CD4-positive, alpha-beta T cell treated with Interleukin-21 for 1 hour (primary cell): ENCODE measurements around the gene HM13.
"Not testable (repeated sequence)": the region's sequence is repeated elsewhere in the genome, so short reads cannot be mapped to it uniquely, and the experiment has no call there.

ENCODE experiments used
- DNase-seq: peaks from one replicate; pipeline ENCODE4 v3.0.0-alpha.2; 2020

The HM13 gene

DNA sequence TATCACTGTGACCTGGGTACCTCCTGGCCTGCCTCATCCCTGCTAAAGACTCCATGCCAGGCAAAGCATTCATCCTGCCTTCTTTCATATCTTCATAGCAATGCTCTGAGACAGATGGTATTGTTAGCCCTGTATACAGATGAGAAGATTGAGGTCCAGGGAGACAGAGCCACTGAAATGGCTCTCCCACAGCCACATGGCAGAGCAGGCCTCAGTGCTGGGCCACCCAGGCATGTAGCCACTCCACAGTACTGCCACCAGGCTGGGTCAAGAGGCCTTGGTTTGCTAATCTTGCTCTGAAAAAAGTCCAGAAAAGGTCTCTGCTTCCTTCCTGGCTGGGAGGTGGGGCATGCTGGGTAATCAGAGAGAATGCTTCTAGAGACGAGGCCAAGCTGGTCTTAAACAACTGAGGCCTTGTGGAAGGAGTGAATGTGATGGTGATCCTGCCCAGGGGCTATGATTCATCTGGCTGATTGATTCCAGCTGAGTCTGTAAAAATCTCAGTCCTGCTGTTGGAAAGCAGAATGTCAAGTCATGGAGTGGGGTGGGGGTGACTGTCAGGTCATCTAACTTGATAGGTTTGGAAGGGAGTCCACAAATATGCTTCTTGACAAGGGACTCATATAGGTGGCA lies 29.8 kb downstream of the HM13 start:
- DNase-seq, result no peak

DNA sequence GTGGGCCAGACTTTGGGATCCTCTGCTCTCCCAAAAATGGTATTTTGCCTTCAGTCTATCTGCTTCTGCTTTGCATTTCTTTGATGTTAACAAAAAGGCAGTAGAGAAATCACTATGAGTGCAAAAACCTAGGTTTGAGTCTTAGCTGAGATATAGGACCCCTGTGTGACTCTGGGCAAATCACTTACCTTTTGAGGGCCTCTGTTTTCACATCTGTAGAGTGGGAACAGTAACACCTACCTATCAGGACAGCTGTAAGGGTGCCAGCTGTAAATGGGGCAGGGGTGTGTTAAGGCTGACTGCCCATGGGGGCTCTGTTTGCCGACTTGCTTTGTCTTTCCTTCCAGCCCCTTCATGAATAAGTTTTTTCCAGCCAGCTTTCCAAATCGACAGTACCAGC lies 30.4 kb downstream of the HM13 start:
- DNase-seq, result no peak

DNA sequence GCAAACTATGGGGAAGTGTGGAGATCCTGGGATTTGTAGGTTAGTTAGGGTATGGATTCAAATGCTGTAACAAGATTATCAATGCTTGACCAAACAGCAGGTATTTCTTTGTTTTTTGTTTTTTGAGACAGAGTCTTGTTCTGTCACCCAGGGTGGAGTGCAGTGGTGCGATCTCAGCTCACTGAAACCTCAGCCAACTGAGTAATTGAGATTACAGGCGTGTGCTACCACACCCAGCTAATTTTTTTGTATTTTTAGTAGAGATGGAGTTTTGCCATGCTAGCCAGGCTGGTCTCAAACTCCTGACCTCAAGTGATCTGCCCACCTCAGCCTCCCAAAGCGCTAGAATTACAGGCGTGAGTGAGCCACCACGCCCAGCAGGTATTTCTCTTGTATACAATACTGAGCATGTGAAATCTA lies 31.4 kb downstream of the HM13 start:
- not testable (repeated sequence) for DNase-seq

DNA sequence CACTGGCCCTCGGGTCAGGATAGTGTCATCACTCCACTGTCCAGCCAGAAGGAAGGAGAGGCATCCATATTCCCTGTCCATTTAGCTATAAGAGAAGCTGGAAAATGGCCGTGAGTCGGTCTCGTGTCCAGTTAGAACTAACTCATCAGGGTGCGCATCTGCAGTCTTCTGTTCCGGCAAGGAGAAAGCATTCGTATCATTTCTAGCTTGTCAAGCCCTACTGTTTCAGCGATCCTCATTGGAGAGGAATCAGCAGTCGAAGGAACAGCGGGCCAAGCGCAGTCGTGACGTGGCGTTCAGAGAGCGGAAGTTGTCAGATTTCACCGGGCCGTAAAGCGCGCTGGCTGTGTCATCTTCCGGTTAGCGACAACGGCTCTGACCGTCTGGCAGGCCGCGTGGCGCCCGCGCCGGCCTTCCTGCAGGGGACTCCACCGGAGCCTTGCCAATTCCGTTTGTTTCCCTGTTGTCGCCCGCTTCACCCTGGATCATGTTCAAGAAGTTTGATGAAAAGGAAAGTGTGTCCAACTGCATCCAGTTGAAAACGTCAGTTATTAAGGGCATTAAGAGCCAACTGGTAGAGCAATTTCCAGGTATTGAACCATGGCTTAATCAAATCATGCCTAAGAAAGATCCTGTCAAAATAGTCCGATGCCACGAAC lies 32.9 kb downstream of the HM13 start:
- peak; percentile 87 for DNase-seq

DNA sequence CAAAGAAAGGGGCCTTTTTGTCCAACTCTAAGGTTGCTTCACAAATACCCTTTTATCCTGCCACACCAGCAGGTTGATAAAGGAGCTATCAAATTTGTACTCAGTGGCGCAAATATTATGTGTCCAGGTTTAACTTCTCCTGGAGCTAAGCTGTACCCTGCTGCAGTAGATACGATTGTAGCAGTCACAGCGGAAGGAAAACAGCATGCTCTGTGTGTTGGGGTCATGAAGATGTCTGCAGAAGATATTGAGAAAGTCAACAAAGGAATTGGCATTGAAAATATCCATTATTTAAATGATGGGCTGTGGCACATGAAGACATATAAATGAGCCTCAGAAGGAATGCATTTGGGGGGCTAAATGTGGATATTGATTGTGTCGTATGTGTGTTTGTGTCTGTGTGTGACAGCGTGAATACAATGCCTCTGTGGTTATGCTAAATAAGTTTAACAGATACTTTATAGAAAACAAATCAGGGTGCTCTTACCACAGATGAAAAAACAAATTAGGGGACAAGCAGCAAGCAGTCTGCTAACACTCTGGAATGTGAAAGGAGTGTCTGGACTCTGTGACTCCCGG lies 33.6 kb downstream of the HM13 start:
- DNase-seq, result no peak

DNA sequence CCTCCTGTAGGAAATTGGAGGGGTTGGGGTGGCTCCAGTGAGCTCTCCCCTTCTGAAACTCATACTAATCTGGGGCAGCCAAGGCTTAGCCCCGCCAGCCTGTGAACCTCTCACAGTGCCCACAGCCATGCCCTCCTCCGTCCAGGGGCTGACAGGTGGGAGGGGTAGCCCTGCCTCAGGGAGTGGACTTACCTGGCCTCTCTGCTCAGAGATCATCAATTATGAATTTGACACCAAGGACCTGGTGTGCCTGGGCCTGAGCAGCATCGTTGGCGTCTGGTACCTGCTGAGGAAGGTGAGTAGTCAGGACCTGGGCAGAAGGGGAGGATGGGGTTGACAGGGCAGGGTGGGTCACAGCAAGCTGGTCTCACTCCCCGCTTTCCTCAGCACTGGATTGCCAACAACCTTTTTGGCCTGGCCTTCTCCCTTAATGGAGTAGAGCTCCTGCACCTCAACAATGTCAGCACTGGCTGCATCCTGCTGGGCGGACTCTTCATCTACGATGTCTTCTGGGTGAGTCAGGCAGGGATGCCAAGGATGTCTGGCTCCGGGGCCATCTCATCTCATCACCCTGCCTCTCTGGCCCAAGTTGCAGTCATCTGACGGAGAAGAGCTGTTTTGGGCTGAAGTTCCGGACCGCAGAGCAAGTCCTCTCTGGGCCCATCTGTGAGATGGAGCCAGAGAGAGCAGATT lies 34.7 kb downstream of the HM13 start:
- no peak for DNase-seq

DNA sequence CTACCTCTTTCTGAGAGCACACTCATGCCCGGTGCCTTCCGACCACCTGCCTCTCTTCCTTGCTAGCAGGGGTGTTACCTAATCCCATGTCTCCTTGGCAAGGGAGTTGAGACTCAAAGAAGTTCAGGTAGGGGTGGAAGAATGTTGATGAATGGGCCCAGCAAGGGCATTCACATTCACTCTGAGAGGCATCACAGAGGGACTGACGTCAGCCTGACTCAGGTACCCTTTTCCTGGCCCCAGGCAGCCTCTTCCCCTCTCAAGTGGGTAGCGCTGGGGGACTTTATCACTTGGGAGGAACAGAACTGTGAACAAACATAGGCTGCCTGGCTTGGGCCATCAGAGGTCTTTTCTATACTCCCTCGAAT lies 35.3 kb downstream of the HM13 start:
- no peak for DNase-seq

DNA sequence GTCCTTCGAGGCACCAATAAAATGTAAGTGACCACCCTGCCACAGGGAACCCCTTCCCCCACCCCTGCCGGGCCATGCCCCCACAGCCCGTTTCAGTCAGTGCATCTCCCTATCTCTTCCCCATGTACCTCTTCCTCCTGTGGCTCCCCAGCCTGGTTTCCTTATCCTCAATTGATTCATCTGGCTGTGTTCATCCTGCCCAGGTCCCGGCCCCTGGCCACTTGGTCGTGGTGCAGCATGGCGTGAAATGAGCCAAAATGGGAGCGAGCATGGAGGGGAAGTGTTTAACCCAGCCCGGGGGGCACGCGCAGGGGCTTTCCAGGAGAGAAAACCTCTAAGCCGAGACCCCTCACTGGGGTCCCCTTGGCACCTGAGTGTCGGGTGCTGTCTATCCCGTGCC lies 35.9 kb downstream of the HM13 start:
- no peak for DNase-seq

DNA sequence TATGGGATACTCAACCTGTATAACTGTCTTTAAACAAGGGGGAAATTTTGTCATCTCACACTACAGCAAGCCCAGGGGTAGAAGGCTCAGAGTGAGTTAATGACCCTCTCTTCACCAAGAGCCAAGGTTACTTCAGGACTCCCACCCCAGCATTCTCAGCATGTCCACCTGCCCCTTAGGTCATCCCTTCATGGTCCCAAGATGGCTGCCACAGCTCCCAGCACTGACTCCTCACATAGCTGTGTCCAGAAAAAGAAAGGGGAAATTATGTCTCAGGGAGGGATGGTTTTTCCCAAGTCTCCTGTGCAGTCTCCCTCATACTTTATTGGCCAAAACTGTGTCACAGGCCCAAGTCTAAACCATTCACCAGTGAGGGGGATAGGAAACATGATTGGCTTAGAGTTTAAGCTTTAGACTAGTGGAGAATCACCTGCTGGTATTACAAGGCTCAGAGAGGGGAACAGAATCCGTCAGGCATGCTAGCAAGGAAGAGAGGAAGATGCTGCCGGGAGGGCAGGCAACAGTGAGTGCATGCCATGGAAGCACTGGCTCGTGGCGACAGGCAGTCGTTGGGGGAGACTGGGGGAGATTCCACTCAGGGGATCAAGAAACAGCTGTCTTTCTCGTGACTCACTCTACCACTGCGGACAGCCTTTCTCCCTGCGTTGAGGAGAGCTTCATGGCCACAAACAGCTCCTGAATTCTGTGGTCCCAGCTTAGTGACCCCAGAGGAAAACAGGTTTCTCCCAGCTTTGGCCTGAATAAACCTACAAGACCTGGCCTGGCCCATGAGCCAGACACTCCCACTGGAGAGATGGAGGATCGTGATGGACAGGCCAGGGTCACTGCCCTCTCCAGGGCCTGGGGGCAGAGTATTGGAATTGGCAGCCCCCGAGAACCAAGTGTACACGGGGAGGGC lies 37.2 kb downstream of the HM13 start:
- DNase-seq, result no peak

DNA sequence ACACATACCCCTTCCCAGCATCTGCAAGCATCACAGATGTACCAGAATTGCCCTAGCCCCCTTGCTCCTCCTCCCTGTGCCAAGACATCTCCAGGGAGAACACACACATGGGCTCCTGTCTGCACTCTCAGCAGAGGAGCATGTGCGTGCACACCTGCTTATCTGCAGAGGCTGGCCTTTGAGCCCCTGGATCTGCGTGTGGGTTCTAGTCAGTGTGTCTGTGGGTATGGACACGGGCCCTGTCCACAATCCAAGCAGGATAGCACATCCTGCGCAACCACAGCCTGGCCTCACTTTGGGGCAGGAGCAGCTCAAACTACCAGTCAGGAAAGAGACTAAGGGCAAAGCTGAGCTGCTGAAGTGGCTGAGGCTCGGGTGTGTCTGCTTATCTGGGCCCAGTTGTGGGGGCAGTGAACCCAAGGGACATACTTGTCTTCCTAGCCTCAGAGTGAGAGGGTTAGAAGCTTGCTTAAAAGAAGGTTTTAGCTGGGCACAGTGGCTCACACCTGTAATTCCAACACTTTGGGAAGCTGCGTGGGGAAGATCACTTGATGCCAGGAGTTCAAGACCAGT lies 41.0 kb downstream of the HM13 start:
- no peak for DNase-seq

DNA sequence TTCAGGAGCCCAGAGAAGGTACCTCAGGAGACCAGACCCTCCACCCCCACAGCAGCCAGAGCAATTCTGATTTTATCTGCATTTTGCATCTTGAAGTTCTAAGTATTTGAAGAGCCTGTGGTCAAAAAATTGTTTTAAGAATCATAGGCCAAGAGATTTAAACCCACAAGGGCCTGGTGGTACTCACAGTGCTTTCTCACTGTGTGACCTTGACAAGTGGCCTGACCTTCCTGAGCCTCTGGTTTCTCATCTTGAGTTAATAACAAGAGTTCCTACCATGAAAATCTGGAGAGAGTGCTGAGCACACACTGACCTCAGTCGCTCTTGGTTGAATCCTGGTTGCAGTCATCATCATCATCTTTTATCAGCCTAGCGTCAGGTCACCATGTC lies 45.5 kb downstream of the HM13 start:
- no peak for DNase-seq

DNA sequence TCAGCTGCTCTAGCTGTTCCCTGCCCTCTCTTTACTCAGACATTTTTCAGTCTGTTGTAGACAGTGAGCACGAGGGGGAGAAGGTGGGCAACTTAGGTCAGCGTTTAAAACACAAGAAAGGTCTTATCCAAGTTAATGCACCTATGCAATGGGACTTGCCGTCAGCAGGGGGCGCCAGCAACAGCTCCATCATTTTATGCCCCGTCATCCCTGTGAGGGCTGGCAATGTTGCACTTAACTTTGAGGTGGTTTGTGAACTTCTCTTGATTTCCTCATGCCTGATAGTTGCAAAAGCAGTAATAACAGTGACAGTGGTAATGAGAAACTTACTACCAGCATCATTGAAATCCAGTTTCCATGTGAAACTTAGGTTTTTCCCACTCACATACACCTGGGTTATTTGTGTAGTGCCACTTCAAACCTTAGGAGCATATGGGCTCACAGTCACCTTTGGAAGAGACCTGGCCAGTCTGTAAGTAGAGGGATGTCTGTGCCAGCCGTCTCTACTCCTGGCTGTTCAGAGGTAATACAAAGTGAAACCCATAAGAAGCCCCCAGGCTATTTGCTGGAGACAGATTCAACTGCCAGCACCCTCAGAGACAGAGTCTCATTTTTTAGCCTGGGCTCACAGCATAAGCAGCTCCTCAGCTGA lies 46.0 kb downstream of the HM13 start:
- DNase-seq, result peak; percentile 78

DNA sequence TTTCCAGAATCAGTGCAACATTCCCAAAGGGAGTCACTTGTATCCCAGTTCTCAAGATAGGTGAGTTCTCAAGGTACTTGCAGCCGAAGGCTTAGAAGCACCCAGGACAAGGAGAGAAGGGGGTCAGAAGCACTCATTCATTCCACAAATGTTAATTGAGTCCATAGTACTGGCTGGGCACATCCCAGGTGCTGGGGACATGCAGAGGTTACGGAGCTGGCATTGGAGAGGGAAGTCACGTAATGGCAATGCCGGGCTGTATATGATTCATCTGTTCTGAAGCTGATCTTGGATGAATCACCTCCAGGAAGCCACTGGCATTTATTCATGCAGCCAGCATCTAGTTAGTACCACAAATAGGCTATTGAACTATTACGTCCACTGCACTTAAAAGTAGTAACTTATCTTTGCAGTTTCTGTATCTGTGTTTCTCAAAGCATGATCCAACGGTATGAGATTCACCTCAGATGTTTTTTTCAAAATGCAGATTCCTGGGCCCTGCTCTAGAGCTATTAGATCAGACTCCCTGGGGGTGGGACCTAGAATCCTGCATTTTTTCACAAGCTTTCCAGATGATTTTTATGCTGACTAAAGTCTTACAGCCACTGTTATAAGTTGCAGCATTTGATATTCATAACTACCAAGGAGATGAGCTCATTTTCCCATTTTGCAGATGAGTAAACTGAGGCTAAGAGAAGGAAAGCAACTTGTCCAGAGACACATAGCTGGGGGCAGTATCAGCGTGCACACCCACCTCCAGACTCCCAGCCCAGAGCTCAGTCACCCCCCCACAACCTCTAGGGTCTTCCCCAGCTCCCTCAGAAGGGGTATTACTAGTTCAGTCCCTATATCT lies 46.7 kb downstream of the HM13 start:
- no peak for DNase-seq

DNA sequence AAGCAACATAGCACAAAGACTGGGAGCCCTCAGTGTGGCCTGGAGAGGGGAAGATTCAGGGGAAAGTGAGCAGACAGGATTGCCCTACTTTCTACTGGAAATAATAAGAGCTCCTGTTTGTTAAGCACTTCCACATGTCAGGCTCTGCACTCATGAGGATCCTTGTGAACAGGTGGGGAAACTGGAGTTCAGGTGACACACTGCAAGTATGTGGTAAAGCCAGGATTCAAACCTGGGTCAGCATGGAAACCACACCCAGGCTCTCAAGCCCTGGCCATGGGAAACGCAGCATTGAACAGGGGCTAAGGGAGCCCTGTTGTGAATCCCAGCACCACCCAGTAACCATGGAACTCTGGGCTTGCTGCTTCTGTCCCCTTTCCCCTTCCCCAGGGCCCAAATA lies 48.0 kb downstream of the HM13 start:
- no peak for DNase-seq

DNA sequence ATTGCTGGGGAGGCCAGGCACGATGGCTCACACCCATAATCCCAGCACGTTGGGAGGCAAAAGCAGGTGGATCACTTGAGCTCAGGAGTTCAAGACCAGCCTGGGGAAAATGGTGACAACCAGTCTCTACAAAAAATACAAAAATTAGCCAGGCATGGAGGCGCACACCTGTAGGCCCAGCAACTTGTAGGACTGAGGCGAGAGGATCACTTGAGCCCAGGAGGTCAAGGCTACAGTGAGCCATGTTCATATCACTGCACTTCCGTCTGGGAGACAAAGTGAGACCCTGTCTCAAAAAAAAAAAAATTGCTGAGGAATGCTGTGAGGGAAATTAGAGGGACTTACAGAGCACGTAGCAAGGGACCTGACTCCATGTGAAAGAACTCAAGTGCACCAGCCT lies 50.0 kb downstream of the HM13 start:
- no peak for DNase-seq

DNA sequence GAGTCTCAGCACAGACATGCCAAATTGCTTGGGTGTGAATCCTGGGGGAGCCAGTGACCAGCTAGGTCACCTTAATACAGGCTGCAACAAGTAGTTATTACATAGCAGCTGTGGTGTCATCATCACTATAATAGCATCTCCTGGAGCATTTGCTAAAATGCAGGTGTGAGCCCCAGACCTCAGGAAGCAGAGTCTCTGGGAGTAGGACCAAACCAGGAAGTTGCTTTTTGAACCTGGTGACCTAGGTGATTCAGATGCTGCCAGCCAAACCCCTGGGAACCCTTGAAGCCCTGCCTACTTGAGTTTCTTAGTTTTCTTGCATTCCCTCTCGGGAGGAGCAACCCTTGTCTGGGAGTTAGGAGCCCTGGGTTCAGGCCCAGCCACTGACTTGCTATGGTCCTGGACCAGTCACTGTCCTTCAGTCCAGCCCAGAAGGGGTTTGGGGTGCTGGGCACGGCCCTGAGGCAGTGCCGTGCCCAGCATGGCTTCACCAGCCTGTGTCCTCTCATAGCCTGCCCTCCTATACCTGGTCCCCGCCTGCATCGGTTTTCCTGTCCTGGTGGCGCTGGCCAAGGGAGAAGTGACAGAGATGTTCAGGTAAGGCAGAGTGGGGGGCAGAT lies 51.6 kb downstream of the HM13 start:
- DNase-seq, result no peak

DNA sequence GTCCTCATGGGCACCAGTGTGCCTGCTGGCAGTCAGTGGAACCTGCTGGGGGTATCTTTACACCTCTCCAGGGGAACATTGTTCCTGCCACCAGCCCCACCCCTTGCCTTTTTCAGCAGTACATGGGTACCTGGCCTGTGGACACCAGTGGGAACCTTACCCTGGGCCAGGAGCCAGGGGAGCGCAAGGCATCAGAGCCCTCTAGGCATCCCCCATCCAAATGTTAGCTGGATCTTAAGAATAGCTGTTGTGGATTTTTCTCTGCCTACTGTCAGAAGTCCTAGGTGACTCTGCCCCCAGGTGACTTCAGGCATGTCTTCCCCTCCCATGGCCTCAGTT lies 52.0 kb downstream of the HM13 start:
- DNase-seq, result no peak

DNA sequence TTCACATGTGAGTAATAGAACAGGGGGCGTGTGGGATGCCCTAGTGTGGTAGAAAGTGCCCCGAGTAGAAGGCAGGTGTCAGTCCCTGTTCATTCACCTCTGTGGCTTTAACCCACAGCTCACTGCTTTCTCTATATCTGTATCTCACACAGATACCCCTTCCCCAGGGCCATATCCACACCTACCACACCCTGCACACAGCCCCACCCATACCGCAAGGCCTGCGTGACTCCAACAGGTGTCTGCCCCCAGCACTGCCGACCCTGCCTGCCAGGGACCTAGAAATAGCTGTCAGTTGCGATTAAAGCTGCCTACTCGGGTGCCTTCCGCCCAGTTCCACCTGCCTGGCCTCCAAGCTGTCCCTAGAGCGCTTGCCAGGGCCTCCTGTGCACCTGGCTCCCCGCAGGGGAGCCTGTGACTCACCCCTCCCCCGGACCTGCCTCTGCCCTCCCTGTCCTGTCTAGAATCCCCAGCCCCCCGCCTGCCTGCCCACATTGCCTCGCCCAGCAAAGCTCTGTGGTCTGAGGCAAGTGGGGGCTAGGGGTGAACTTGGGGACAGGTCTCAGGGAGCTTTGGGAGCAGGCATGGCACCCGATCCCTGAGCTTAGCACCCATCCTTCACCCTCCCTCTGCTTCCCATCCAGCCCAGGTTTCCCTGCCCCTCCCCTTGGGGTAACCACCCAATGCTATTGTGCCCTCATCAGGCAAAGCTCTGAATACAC lies 52.6 kb downstream of the HM13 start:
- no peak for DNase-seq

DNA sequence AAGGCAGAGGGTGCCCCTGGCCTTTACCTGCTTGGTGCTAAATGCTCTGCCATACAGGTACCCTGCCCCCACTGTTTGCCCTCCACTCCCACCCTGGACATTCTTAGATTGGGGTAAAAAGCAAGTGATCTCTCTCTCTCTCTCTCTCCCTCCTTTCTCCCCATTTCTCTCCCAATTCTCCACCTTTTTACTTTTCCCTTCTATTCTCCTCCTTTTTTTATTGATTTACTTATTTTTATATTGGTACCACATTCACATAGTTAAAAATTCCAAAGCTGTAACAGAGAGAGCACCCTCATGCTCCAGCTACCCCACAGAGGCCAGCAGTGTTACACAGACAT lies 53.1 kb downstream of the HM13 start:
- DNase-seq, result no peak

DNA sequence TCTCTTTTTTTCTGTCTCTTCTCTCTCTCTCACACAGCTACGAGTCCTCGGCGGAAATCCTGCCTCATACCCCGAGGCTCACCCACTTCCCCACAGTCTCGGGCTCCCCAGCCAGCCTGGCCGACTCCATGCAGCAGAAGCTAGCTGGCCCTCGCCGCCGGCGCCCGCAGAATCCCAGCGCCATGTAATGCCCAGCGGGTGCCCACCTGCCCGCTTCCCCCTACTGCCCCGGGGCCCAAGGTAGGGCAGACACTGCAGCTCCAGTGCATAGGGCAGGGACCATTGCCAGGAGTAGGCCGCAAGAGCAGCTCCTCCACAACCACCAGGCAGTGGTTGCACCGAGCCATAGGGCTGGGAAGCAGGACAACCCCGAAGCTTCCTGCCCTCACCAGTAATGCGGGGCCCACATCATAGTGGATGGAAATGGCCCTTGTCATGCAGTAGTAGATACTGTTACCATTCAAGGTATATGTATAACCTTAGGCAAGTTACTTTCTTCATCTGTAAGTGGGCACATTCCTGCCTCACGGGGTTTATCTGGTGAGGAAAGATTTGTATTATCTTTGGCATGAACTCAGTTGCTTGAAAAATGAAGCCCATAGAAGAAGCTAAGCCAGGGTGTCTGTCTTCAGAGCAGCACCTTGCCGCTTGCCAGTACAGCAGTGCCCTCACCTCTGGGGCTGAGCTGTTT lies 53.9 kb downstream of the HM13 start:
- DNase-seq, result no peak
